Neural cell (in vitro differentiated cells): ENCODE results near the gene DLK1. TPM values are rescaled to one million over a fixed set of nuclear protein-coding genes. Genes with fewer than 3 reads are reported as not detected.
A peak's percentile ranks its signal among the peaks of the same experiment; 100 is the strongest.

Experiments used
- H2AFZ ChIP-seq: fragments of 200-600, 300-800 bp; sonication (generic), shearing (Covaris generic); 2 replicates; pipeline ENCODE4 v1.6.0; 2014; ENCODE audit warnings: low read depth, mild to moderate bottlenecking, antibody characterized with exemption, low read length, moderate library complexity
- H3F3A ChIP-seq: fragments of 200-600 bp; shearing (Covaris generic); 2 replicates; pipeline ENCODE4 v1.6.1; 2016; ENCODE audit warnings: mild to moderate bottlenecking, moderate library complexity, mixed read lengths, antibody characterized with exemption, low read length; ENCODE audit not compliant: insufficient read depth, poor library complexity, severe bottlenecking
- H3K27ac ChIP-seq: fragments of 200-600, 300-800 bp; sonication (generic), shearing (Covaris generic); 2 replicates; pipeline ENCODE4 v1.5.1; 2014; ENCODE audit warnings: mild to moderate bottlenecking, low read length, moderate library complexity
- H3K27me3 ChIP-seq: fragments of 300-800, 200-600 bp; sonication (generic), shearing (Covaris generic); 2 replicates; pipeline ENCODE4 v1.6.0; 2014; ENCODE audit warnings: mild to moderate bottlenecking, low read depth, low read length, moderate library complexity; ENCODE audit not compliant: insufficient read depth
- H3K36me3 ChIP-seq: fragments of 300-800, 200-600 bp; sonication (generic), shearing (Covaris generic); 2 replicates; pipeline ENCODE4 v1.5.1; 2014; ENCODE audit warnings: mild to moderate bottlenecking, antibody characterized with exemption, low read length, moderate library complexity; ENCODE audit not compliant: insufficient read depth
- H3K4me2 ChIP-seq: fragments of 300-800, 200-600 bp; sonication (generic), shearing (Covaris generic); 2 replicates; pipeline ENCODE4 v1.6.0; 2014; ENCODE audit warnings: mild to moderate bottlenecking, low read length
- H3K4me3 ChIP-seq: fragments of 300-800, 200-600 bp; sonication (generic), shearing (Covaris generic); 2 replicates; pipeline ENCODE4 v1.5.1; 2014; ENCODE audit warnings: mild to moderate bottlenecking, low read length, moderate library complexity
- H3K79me2 ChIP-seq: fragments of 200-600 bp; shearing (Covaris generic); replicated peaks from 2 replicates; pipeline ENCODE4 v1.6.0; 2014; ENCODE audit warnings: mild to moderate bottlenecking, low read length, moderate library complexity; ENCODE audit not compliant: insufficient read depth
- H3K9ac ChIP-seq: fragments of 300-800, 200-600 bp; sonication (generic), shearing (Covaris generic); 2 replicates; pipeline ENCODE4 v1.6.1; 2016; ENCODE audit warnings: mild to moderate bottlenecking, low read length, mixed read lengths
- H3K9me2 ChIP-seq: fragments of 200-600 bp; shearing (Covaris generic); 2 replicates; pipeline ENCODE4 v1.6.1; 2016; ENCODE audit warnings: mild to moderate bottlenecking, low read length, mixed read lengths; ENCODE audit not compliant: insufficient read depth
- H3K9me3 ChIP-seq: fragments of 200-600, 300-800 bp; sonication (generic), shearing (Covaris generic); 2 replicates; pipeline ENCODE4 v1.6.1; 2016; ENCODE audit warnings: mild to moderate bottlenecking, mixed run types, low read length, moderate library complexity, mixed read lengths
- H4K20me1 ChIP-seq: fragments of 200-600 bp; shearing (Covaris generic); 2 replicates; pipeline ENCODE4 v1.6.1; 2016; ENCODE audit warnings: mild to moderate bottlenecking, mixed run types; ENCODE audit not compliant: insufficient read depth
- EP300 ChIP-seq: fragments of 450-650 bp; conservative IDR thresholded peaks from 2 replicates; pipeline ENCODE4 v1.6.1; 2014; ENCODE audit warnings: antibody characterized with exemption, mild to moderate bottlenecking, moderate library complexity; ENCODE audit not compliant: poor library complexity, severe bottlenecking
- EZH2 ChIP-seq: fragments of 200-600, 300-800 bp; shearing (Covaris generic), sonication (generic); IDR thresholded peaks from 2 replicates; pipeline ENCODE4 v1.6.1; 2014; ENCODE audit warnings: antibody characterized with exemption, low read length, borderline replicate concordance, mild to moderate bottlenecking; ENCODE audit not compliant: insufficient read depth, poor library complexity, severe bottlenecking
- MXI1 ChIP-seq: fragments of 450-650 bp; conservative IDR thresholded peaks from 2 replicates; pipeline ENCODE4 v1.6.1; 2014; ENCODE audit warnings: antibody characterized with exemption, mild to moderate bottlenecking; ENCODE audit not compliant: poor library complexity, severe bottlenecking
- POLR2AphosphoS5 ChIP-seq: IDR thresholded peaks from 2 replicates; pipeline ENCODE4 v1.6.1; 2012
- RAD21 ChIP-seq: fragments of 450-650 bp; conservative IDR thresholded peaks from 2 replicates; pipeline ENCODE4 v1.6.1; 2014; ENCODE audit warnings: antibody characterized with exemption, mild to moderate bottlenecking, moderate library complexity
- SMC3 ChIP-seq: fragments of 450-650 bp; conservative IDR thresholded peaks from 2 replicates; pipeline ENCODE4 v1.6.1; 2014; ENCODE audit warnings: antibody characterized with exemption, mild to moderate bottlenecking, moderate library complexity; ENCODE audit not compliant: poor library complexity
- TAF1 ChIP-seq: IDR thresholded peaks from 2 replicates; pipeline ENCODE4 v1.6.1; 2012; ENCODE audit warnings: low read depth
- polyA plus RNA-seq: library from polyadenylated mRNA; depleted of rRNA; stranded (reverse); fragments of >200 nt; gene quantifications from 2 replicates; pipeline ENCODE4 v1.2.3, GENCODE V29; 2014
- TF ChIP-seq, protein P1 (sequence below): IDR thresholded peaks from 2 replicates; pipeline ENCODE4 v1.6.1; 2012; ENCODE audit warnings: borderline replicate concordance
- TF ChIP-seq, protein P2 (sequence below): fragments of 450-650 bp; IDR thresholded peaks from 2 replicates; pipeline ENCODE4 v1.5.1; 2014; ENCODE audit warnings: antibody characterized with exemption, mild to moderate bottlenecking, moderate library complexity; ENCODE audit not compliant: poor library complexity, severe bottlenecking

The DLK1 gene
- polyA plus RNA-seq, 1 donor from 2014 or later = 6.8 TPM

DNA sequence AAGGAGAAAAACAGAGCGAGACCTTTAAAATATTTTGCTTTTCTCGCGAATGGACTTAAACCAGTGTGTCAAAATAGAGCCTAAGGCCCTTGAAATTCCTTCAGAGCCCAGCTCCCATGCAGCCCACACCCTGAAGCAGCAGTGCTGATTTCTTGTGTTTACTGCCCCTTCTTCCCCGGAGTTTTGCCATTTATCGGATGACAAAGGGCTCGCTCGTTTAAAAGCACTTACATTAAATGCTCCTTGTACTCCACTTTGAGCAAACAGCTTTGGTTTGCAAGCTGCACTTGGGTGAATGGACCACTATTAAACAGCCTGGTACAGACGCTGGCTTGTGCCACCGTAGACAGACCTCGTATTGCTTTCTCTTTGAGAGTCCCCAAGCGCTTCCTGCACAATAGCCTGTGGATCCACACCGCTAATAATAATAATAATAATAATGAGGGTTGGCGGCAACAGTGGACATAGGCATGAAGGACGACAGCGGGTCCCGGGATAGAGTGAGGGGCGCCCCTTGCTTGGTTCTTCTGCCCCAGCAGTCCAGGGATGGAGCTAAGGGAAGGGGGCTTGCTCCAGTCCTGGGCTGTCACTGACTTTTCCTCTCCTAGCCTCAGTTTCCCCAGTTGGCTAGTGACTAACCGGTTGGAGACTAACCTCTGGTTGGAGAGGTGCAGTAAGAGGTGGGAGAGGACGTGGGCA lies 6.6 kb downstream of the DLK1 start:
- TF ChIP-seq POLR2AphosphoS5 (no peak), EP300 (no peak), RAD21 (no peak), EZH2 (no peak), SMC3 (no peak), MXI1 (no peak), TAF1 (no peak)
- TF ChIP-seq, protein P1, sequence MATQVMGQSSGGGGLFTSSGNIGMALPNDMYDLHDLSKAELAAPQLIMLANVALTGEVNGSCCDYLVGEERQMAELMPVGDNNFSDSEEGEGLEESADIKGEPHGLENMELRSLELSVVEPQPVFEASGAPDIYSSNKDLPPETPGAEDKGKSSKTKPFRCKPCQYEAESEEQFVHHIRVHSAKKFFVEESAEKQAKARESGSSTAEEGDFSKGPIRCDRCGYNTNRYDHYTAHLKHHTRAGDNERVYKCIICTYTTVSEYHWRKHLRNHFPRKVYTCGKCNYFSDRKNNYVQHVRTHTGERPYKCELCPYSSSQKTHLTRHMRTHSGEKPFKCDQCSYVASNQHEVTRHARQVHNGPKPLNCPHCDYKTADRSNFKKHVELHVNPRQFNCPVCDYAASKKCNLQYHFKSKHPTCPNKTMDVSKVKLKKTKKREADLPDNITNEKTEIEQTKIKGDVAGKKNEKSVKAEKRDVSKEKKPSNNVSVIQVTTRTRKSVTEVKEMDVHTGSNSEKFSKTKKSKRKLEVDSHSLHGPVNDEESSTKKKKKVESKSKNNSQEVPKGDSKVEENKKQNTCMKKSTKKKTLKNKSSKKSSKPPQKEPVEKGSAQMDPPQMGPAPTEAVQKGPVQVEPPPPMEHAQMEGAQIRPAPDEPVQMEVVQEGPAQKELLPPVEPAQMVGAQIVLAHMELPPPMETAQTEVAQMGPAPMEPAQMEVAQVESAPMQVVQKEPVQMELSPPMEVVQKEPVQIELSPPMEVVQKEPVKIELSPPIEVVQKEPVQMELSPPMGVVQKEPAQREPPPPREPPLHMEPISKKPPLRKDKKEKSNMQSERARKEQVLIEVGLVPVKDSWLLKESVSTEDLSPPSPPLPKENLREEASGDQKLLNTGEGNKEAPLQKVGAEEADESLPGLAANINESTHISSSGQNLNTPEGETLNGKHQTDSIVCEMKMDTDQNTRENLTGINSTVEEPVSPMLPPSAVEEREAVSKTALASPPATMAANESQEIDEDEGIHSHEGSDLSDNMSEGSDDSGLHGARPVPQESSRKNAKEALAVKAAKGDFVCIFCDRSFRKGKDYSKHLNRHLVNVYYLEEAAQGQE = no peak
- TF ChIP-seq, protein P2, sequence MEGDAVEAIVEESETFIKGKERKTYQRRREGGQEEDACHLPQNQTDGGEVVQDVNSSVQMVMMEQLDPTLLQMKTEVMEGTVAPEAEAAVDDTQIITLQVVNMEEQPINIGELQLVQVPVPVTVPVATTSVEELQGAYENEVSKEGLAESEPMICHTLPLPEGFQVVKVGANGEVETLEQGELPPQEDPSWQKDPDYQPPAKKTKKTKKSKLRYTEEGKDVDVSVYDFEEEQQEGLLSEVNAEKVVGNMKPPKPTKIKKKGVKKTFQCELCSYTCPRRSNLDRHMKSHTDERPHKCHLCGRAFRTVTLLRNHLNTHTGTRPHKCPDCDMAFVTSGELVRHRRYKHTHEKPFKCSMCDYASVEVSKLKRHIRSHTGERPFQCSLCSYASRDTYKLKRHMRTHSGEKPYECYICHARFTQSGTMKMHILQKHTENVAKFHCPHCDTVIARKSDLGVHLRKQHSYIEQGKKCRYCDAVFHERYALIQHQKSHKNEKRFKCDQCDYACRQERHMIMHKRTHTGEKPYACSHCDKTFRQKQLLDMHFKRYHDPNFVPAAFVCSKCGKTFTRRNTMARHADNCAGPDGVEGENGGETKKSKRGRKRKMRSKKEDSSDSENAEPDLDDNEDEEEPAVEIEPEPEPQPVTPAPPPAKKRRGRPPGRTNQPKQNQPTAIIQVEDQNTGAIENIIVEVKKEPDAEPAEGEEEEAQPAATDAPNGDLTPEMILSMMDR = no peak
- Histone ChIP-seq H3K9ac (peak overlapping the region; percentile 41), H3K9me3 (no peaks in the 10 kb centered on the region), H2AFZ (no peak overlapping the region), H3K4me3 (no peak overlapping the region), H3K4me2 (no peak overlapping the region), H3K36me3 (no peaks in the 10 kb centered on the region), H3F3A (no peaks in the 10 kb centered on the region), H3K27me3 (no peaks in the 10 kb centered on the region), H3K79me2 (peaks cover 14% of the 10 kb centered on the region), H4K20me1 (no peaks in the 10 kb centered on the region), H3K27ac (peak overlapping the region; percentile 75), H3K9me2 (no peaks in the 10 kb centered on the region)

DNA sequence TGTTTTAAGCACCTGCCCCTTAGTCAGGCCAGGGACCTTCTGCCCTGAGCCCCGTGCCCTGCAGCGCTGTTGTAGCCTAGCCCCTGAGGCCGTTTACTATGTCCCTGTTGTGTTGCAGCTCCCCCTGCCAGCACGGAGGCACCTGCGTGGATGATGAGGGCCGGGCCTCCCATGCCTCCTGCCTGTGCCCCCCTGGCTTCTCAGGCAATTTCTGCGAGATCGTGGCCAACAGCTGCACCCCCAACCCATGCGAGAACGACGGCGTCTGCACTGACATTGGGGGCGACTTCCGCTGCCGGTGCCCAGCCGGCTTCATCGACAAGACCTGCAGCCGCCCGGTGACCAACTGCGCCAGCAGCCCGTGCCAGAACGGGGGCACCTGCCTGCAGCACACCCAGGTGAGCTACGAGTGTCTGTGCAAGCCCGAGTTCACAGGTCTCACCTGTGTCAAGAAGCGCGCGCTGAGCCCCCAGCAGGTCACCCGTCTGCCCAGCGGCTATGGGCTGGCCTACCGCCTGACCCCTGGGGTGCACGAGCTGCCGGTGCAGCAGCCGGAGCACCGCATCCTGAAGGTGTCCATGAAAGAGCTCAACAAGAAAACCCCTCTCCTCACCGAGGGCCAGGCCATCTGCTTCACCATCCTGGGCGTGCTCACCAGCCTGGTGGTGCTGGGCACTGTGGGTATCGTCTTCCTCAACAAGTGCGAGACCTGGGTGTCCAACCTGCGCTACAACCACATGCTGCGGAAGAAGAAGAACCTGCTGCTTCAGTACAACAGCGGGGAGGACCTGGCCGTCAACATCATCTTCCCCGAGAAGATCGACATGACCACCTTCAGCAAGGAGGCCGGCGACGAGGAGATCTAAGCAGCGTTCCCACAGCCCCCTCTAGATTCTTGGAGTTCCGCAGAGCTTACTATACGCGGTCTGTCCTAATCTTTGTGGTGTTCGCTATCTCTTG lies 7.6 kb downstream of the DLK1 start:
- Histone ChIP-seq H2AFZ (no peak overlapping the region), H3K27me3 (no peaks in the 10 kb centered on the region), H3K79me2 (peaks cover 7% of the 10 kb centered on the region), H3K36me3 (no peaks in the 10 kb centered on the region), H3K9me2 (no peaks in the 10 kb centered on the region), H3K4me2 (no peak overlapping the region), H3K9ac (no peak overlapping the region), H3K27ac (no peak overlapping the region), H3K9me3 (no peaks in the 10 kb centered on the region), H3F3A (no peaks in the 10 kb centered on the region), H4K20me1 (no peaks in the 10 kb centered on the region), H3K4me3 (no peak overlapping the region)
- TF ChIP-seq, protein P2 = no peak
- TF ChIP-seq MXI1 = no peak
- TF ChIP-seq, protein P1 = no peak
- no peak for TF ChIP-seq EZH2
- TF ChIP-seq EP300 = no peak
- no peak for TF ChIP-seq RAD21
- TF ChIP-seq SMC3 = no peak
- no peak for TF ChIP-seq TAF1
- no peak for TF ChIP-seq POLR2AphosphoS5
